GM12892 (cell line): Measurements from ENCODE around the gene IFITM10. TPM values are rescaled to one million over a fixed set of nuclear protein-coding genes. Genes with fewer than 3 reads are reported as not detected.

Experiments
- DNase-seq: peaks from one replicate; pipeline ENCODE4 v3.0.0; 2011; ENCODE audit not compliant: insufficient read length
- FAIRE-seq: peaks from 2 replicates; lab custom pipeline; 2011; peaks lifted over from hg19 to GRCh38; lab: Jason Lieb, UNC
- POLR2A ChIP-seq: IDR thresholded peaks from 2 replicates; pipeline ENCODE4 v1.6.1; 2011; ENCODE audit warnings: low read depth, low read length, control low read depth
- POLR2AphosphoS5 ChIP-seq: IDR thresholded peaks from 2 replicates; pipeline ENCODE4 v1.6.1; 2011; ENCODE audit warnings: low read depth, low read length, control low read depth
- TAF1 ChIP-seq: IDR thresholded peaks from 2 replicates; pipeline ENCODE4 v1.6.1; 2011; ENCODE audit warnings: low read depth, mild to moderate bottlenecking, control low read depth, low read length, borderline replicate concordance
- polyA plus RNA-seq: library from polyadenylated mRNA; unstranded; fragments of >200 nt; gene quantifications from one replicate; pipeline ENCODE4 v1.2.1, GENCODE V29; 2012; ENCODE audit warnings: missing spikeins, inconsistent platforms; ENCODE audit not compliant: missing spikeins

Gene IFITM10
- polyA plus RNA-seq, result 0.38 TPM

DNA sequence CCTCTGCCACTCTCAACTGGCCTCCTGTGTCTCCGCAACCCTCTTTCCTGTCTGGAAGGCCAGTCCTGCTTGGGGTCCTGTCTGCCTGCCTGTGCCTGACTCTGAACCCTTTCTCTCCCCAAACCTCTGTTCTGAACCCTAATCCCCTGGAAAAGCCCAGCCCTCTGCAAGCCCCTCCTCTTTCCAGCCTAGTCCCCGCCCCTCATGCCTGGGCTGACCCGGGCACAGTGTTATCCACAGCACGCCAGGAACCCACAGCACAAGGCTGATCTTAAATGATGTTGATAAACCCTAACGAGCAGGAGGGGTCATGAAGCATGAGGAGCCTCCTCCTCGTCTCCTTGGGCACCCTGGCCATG is at the start of gene IFITM10:
Gene IFITM10 (minus strand): TSS at position 115 of the 359 bp plus-strand sequence. CDS start 153 bp downstream, outside the sequence.
- no peak for DNase-seq
- no peak for FAIRE-seq
- no peak for TF ChIP-seq POLR2AphosphoS5
- TF ChIP-seq POLR2A, result no peak
- TF ChIP-seq TAF1, result no peak

DNA sequence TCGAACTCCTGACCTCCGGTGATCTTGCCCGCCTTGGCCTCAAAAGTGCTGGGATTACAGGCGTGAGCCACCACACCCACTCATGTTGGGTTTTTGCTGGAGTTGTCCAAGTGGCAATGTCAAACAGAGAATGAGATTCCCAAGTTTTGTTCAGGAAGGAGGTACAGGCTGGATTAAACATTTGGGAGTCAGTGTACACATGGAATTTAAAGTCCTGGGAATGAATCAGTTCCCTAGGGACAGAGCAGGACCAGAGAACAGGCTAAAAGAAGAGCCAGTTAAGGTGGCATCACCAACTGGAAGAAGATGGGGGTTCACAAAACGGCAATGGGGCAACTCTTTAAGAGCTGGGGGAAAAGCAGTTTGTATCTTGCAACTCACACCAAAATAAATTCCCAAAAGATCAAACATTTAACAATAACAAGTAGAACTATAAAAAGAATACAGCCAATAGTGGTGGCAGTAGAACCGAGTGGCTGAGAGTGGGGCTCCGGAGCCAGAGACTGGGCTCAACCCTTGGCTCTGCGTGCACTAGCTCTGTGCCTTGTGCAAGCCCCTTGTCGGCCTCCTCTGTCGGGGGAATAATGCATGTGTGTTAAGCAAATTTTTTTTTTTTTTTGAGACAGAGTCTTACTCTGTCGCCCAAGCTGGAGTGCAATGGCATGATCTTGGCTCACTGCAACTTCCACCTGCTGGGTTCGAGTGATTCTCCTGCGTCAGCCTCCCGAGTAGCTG is 47.2 kb upstream of the IFITM10 start:
- DNase-seq, result no peak
- no peak for FAIRE-seq
- TF ChIP-seq POLR2AphosphoS5, result no peak
- no peak for TF ChIP-seq TAF1
- no peak for TF ChIP-seq POLR2A

DNA sequence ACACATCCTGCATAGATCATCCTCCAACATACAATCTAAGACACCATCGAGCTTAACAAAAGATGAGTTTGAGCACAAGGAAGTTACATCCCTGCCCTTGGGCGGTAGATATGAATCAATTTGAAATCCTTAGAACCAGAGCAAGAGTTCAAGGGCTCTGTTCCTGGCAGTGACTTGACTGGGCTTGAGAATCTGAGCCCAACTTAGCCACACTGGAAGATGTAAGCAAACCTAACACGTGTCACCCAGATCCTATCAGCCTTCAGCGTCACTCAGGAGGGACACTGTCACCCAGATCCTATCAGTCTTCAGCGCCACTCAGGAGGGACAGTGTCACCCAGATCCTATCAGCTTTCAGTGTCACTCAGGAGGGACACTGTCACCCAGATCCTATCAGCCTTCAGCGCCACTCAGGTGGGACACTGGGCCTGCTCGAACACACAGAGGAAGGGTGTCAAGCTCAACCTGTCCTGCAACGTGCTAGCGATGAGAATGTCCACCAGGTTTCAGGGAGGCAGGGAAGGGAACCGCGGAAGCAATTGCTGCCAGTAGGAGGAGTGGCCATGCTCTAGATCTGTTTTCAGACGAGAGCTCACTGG is 46.1 kb upstream of the IFITM10 start:
- FAIRE-seq (no peak), DNase-seq (no peak)
- TF ChIP-seq POLR2AphosphoS5 (no peak), POLR2A (no peak), TAF1 (no peak)

DNA sequence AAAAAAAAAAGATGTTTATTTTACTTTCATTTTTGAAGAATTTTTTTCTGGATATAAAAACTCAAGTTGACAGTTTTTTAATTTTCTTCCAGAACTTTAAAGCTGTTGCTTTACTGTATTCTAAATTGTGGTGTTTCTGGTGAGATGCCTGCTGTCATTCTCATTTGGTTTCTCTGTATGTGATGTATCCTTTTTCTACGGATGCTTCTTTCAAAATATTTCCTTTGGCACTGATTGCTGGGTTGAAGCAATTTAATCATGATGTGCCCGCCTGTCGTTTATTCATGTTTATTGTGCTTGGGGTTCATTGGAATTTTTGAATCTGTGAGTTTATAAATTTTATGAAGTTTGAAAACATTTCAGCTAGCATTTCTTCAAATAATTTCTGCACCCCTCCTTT is 42.7 kb upstream of the IFITM10 start:
- FAIRE-seq (no peak), DNase-seq (no peak)
- TF ChIP-seq POLR2A (no peak), TAF1 (no peak), POLR2AphosphoS5 (no peak)

DNA sequence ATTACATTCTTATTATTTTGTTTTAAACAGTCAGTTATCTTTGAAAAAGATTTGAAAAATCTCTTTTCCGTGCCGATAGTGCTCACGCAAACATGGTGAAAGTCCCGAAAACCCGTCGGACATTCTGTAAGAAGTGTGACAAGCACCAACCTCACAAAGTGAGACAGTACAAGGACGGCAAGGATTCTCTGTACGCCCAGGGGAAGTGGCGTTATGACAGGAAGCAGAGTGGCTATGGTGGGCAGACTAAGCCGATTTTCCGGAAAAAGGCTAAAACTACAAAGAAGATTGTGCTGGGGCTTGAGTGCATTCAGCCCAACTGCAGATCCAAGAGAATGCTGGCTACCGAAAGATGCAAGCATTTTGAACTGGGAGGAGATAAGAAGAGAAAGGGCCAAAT is 42.1 kb upstream of the IFITM10 start:
- FAIRE-seq (no peak), DNase-seq (no peak)
- TF ChIP-seq TAF1 (no peak), POLR2A (no peak), POLR2AphosphoS5 (no peak)

DNA sequence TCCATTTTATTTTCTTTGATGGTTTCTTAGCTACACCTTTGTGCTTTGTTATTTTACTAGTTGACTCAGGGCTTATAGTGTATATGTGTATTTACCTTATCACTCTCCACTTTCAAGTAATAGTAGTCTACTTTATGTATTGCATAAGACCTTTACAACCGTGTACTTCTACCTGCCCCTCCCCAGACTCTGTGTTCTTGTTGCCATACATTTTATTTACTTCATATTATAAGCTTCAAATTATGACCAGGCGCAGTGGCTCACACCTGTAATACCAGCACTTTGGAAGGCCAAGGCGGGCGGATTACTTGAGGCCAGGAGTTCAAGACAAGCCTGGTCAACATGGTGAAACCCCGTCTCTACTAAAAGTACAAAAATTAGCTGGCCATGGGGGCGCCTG is 41.5 kb upstream of the IFITM10 start:
- TF ChIP-seq POLR2A, result no peak
- no peak for TF ChIP-seq TAF1
- no peak for TF ChIP-seq POLR2AphosphoS5

DNA sequence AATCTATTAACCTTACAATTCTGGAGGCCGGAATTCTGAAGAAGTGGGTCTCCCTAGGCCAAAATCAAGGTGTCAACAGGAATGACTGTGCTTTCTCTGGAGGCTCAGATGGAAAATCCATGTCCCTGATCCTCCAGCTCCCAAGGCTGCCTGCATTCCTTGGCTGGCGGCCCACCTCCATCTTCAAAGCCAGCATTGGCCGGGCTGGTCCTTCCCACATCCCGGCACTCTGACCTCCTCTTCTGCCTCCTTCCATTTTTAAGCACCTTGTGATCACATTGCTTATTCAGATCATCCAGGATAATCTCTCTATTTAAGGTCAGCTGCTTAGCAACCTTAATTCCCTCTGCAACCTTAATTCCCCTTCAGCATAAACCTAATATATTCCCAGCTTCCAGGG is 36.1 kb upstream of the IFITM10 start:
- no peak for TF ChIP-seq TAF1
- no peak for TF ChIP-seq POLR2AphosphoS5
- no peak for TF ChIP-seq POLR2A
- FAIRE-seq, result no peak
- no peak for DNase-seq

More for the DNA sequence above, 41.5 kb upstream of the IFITM10 start:
- FAIRE-seq (no peak), DNase-seq (no peak)

DNA sequence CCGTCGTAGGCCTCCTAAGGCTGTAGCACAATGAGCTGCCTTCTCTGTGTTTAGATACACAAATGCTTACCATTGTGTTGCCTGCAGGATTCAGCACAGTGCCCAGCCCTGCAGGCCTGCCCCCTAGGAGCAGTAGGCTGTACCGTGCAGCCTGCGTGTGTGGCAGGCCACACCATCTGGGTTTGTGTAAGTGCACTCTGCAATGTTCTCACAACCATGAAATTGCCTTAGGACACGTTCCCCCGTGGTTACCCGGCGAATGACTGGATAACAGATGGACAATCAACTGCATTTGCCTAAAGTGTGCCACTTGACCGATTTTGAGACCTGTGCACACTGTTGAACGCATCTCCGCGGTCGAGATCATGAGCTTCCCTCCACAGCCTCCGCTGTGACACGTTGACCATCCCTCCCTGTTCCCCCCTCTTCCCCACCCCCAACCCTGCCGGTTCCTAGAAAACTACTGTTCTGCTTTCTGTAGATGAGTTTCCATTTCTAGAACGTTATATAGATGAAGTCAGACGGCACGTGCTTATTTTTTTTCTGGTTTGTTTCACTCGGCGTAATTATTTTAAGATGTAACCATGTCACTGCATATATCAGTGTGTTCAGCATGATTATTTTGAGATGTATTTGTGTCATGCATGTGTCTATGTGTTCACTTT is 35.5 kb upstream of the IFITM10 start:
- DNase-seq (no peak), FAIRE-seq (no peak)
- TF ChIP-seq POLR2AphosphoS5 (no peak), TAF1 (no peak), POLR2A (no peak)

DNA sequence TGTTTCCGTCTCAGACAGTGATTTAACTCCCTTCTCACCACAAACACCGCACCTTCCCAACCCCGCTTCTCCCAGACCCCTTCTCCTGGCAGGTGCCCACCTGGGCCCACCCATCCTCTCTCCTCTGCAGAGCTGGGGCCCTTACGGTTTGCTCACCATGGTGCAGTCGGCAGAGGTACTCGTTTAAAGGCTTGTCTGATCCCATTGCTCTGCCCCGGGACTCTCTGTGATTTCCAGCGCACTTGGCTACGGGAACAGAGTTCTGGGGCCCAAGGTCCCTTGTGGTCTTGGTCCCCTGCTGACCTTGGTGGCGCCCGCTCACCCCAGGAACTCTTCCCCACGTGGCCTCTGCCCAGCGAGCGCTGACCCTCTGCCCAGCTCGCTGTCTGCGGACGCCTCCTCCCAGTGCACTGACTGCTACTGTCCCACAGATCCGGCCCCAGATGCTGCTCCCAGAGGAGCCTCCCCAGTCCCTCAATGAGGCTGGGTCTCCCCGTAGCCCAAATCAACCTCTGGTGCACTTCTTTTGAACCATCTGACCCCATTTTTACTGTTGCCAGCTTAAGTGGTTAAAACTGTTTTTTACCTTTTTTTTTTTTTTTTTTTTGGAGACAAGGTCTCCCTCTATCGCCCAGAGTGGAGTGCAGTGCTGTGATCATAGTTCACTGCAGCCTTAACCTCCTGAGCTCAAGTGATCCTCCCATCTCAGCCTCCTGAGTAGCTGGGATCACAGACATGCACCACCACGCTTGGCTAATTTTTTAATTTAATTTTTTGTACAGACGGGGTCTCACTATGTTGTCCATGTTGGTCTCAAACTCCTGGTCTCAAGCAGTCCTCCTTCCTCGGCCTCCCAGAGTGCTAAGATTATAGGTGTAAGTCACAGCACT is 34.6 kb upstream of the IFITM10 start:
- TF ChIP-seq TAF1 (no peak), POLR2AphosphoS5 (no peak), POLR2A (no peak)
- DNase-seq (no peak), FAIRE-seq (no peak)

DNA sequence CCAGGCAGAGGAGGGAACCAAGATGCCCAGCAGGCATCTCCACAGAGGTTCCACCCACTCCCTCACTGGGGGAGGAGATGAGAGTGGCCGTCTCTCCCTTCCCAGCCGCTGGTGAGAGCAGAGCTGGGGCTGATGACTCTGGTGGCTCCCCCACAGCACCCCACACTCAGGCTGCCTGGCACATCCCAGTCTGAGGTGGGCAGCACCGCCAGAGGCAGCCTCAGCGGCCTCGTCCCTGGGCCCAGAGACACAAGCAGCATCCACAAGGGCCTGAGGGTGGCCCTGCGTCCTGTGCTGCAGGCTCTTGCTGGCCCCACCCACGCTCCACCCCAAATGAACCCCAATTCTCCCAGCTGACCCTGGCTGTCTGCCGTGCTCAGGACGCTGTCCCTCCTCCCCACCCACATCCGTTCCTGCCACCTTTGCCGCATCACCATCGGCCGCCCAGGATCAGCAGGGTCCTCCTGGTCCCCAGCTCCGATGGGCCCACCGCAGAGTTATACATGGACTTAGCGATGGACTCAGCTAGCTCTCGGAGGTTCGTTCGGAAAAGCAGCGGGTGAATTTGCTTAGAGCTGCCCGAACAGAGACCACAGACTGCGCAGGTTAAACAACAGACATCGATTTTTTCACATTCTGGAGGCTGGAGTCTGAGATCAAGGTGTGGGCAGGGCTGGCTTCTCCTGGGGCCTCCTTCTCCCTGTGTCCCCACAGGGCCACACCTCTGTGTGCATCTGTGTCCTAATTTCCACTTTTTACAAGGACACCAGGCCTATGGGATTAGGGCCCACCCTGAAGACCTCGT is 33.5 kb upstream of the IFITM10 start:
- FAIRE-seq (no peak), DNase-seq (no peak)
- TF ChIP-seq POLR2AphosphoS5, result no peak
- no peak for TF ChIP-seq POLR2A
- no peak for TF ChIP-seq TAF1
